Endothelial cell of umbilical vein (primary cell): ENCODE data around the gene CCNT2. TPM values are rescaled to one million over a fixed set of nuclear protein-coding genes. Genes with fewer than 3 reads are reported as not detected.
"Not testable (repeated sequence)": the region's sequence is repeated elsewhere in the genome, so short reads cannot be mapped to it uniquely, and the experiment has no call there.

Experiments
- BruUV-seq: library from RNA; stranded (reverse); fragments of 400-500 nt; replicated peaks from 2 replicates; lab custom pipeline; 2021; lab: Mats Ljungman, UMichigan
- CTCF ChIA-PET: fragments of 300-600, 350-600 bp; sonication (Branson Sonifier 250); formaldehyde crosslinking; loops from one replicate; lab custom pipeline; 2021; ENCODE audit warnings: antibody characterized with exemption, inconsistent platforms; lab: Charles Lee
- POLR2A ChIA-PET: fragments of 300-600, 350-600 bp; sonication (Branson Sonifier 250); formaldehyde crosslinking; loops from one replicate; lab custom pipeline; 2021; ENCODE audit warnings: antibody characterized with exemption, inconsistent platforms; lab: Charles Lee
- DNase-seq: peaks from one replicate; pipeline ENCODE4 v3.0.0-alpha.2; 2011; ENCODE audit warnings: low read depth, low spot score
- FAIRE-seq: peaks from 2 replicates; lab custom pipeline; 2011; peaks lifted over from hg19 to GRCh38; lab: Jason Lieb, UNC
- H2AFZ ChIP-seq: 2 replicates; pipeline ENCODE4 v1.6.0; 2012; ENCODE audit warnings: low read depth, low read length, control low read depth, inconsistent platforms
- H3K27ac ChIP-seq: 2 replicates; pipeline ENCODE4 v1.5.1; 2011; ENCODE audit warnings: low read depth, mild to moderate bottlenecking, control low read depth, low read length, moderate library complexity; ENCODE audit not compliant: insufficient read depth
- H3K27me3 ChIP-seq, 2 experiments: 2 replicates each; pipeline versions ENCODE4 v1.6.0 to v1.6.1; 2011; ENCODE audit warnings: low read length in 2 of 2, mixed read lengths in 1 of 2; ENCODE audit not compliant: control insufficient read depth in 2 of 2, insufficient read depth in 2 of 2
- H3K36me3 ChIP-seq, 2 experiments: 2 replicates in 1 of 2; 3 replicates in 1 of 2; pipeline ENCODE4 v1.5.1; 2011; ENCODE audit warnings: low read length in 2 of 2, mild to moderate bottlenecking in 1 of 2, moderate library complexity in 1 of 2; ENCODE audit not compliant: control insufficient read depth in 2 of 2, insufficient read depth in 2 of 2; ENCODE audit errors: extremely low read depth in 1 of 2
- H3K4me1 ChIP-seq: 3 replicates; pipeline ENCODE4 v1.5.1; 2011; ENCODE audit warnings: mild to moderate bottlenecking, low read length; ENCODE audit not compliant: control insufficient read depth, insufficient read depth; ENCODE audit errors: extremely low read depth
- H3K4me2 ChIP-seq: 2 replicates; pipeline ENCODE4 v1.6.1; 2011; ENCODE audit warnings: low read length, control low read depth, mixed read lengths; ENCODE audit not compliant: insufficient read depth
- H3K4me3 ChIP-seq, 3 experiments: fragments of 200-600 bp in 1 of 3; sonication (generic), shearing (Covaris generic) in 1 of 3; replicated peaks in 1 of 3; 2 replicates each; pipeline ENCODE4 v1.5.1; 2011 to 2016; ENCODE audit warnings: control low read depth in 3 of 3, low read length in 3 of 3, mild to moderate bottlenecking in 2 of 3, inconsistent platforms in 1 of 3, low read depth in 1 of 3, moderate library complexity in 1 of 3; ENCODE audit not compliant: insufficient read depth in 1 of 3
- H3K79me2 ChIP-seq: 2 replicates; pipeline ENCODE4 v1.6.0; 2012; ENCODE audit warnings: low read length, inconsistent platforms; ENCODE audit not compliant: control insufficient read depth, insufficient read depth
- H3K9ac ChIP-seq: replicated peaks from 2 replicates; pipeline ENCODE3; 2011; ENCODE audit warnings: low read length, control low read depth; ENCODE audit not compliant: insufficient read depth; ENCODE audit errors: extremely low read depth
- H3K9me1 ChIP-seq: replicated peaks from 3 replicates; pipeline ENCODE4 v1.6.0; 2011; ENCODE audit warnings: mild to moderate bottlenecking, low read length; ENCODE audit not compliant: control insufficient read depth, insufficient read depth; ENCODE audit errors: extremely low read depth
- H3K9me3 ChIP-seq: replicated peaks from 2 replicates; pipeline ENCODE4 v1.5.1; 2012; ENCODE audit warnings: low read length, inconsistent platforms; ENCODE audit not compliant: control insufficient read depth, insufficient read depth
- H4K20me1 ChIP-seq: replicated peaks from 2 replicates; pipeline ENCODE3; 2011; ENCODE audit warnings: mild to moderate bottlenecking, low read length; ENCODE audit not compliant: control insufficient read depth, insufficient read depth; ENCODE audit errors: extremely low read depth
- EZH2 ChIP-seq: IDR thresholded peaks from 2 replicates; pipeline ENCODE4 v1.6.1; 2012; ENCODE audit warnings: borderline replicate concordance, low read depth, mild to moderate bottlenecking, moderate library complexity, low read length, inconsistent platforms; ENCODE audit not compliant: severe bottlenecking
- FOS ChIP-seq: IDR thresholded peaks from 2 replicates; pipeline ENCODE4 v1.6.1; 2011; ENCODE audit warnings: mild to moderate bottlenecking, low read length, moderate library complexity, borderline replicate concordance; ENCODE audit not compliant: insufficient read depth
- GATA2 ChIP-seq: IDR thresholded peaks from 2 replicates; pipeline ENCODE4 v1.7.0; 2011; ENCODE audit warnings: low read depth, mild to moderate bottlenecking, moderate library complexity, mixed read lengths, low read length; ENCODE audit not compliant: insufficient read length, insufficient read depth
- JUN ChIP-seq: IDR thresholded peaks from 2 replicates; pipeline ENCODE4 v1.6.1; 2011; ENCODE audit warnings: borderline replicate concordance, low read depth; ENCODE audit not compliant: insufficient read length, insufficient read depth
- MYC ChIP-seq: IDR thresholded peaks from one replicate; pipeline ENCODE4 v1.6.1; 2011; ENCODE audit warnings: mild to moderate bottlenecking, low read depth, low read length
- POLR2A ChIP-seq: IDR thresholded peaks from 2 replicates; pipeline ENCODE4 v1.6.1; 2012; ENCODE audit warnings: low read depth, mild to moderate bottlenecking, control low read depth, low read length
- POLR2AphosphoS5 ChIP-seq: IDR thresholded peaks from 2 replicates; pipeline ENCODE4 v1.6.1; 2012; ENCODE audit warnings: low read depth, mild to moderate bottlenecking, control low read depth, low read length, moderate library complexity; ENCODE audit not compliant: insufficient read depth
- dilution Hi-C: fragments of 300-500 bp; cut with MboI; formaldehyde crosslinking; loops from one replicate; pipeline ENCODE4 v1.15.0; 2019; ENCODE audit warnings: low sequenced_read_pairs; ENCODE audit not compliant: extremely low pct_ligation_motif_present
- intact Hi-C: fragments of 100-400 bp; cut with micrococcal nuclease; formaldehyde crosslinking; loops from one replicate; pipeline ENCODE4 v1.10.0; 2022
- polyA plus RNA-seq, 4 experiments: library from polyadenylated mRNA; depleted of rRNA in 3 of 4; stranded (reverse) in 3 of 4; unstranded in 1 of 4; fragments of >200 nt; gene quantifications; 2 replicates each; pipeline versions ENCODE4 v1.2.1 to v1.2.3, GENCODE V29; 2011 to 2012; ENCODE audit warnings: missing spikeins in 1 of 4
- total RNA-seq: library from RNA; stranded (reverse); gene quantifications from 2 replicates; pipeline ENCODE4 v1.2.3, GENCODE V29; 2021
- TF ChIP-seq, protein P1 (sequence below), 2 donors: IDR thresholded peaks; 1 replicate in 1 of 2; 2 replicates in 1 of 2; pipeline ENCODE4 v1.5.1; 2011; ENCODE audit warnings: low read length in 2 of 2, mild to moderate bottlenecking in 2 of 2, moderate library complexity in 2 of 2, control low read depth in 1 of 2, inconsistent platforms in 1 of 2, low read depth in 1 of 2; ENCODE audit not compliant: insufficient read depth in 1 of 2; ENCODE audit errors: extremely low read depth in 1 of 2

CCNT2 gene
- total and polyA plus RNA-seq, 2 donors (not counting 3 experiments of a cell fraction or from before 2014, with no cell fraction given): 10.3 to 35.5 TPM

DNA sequence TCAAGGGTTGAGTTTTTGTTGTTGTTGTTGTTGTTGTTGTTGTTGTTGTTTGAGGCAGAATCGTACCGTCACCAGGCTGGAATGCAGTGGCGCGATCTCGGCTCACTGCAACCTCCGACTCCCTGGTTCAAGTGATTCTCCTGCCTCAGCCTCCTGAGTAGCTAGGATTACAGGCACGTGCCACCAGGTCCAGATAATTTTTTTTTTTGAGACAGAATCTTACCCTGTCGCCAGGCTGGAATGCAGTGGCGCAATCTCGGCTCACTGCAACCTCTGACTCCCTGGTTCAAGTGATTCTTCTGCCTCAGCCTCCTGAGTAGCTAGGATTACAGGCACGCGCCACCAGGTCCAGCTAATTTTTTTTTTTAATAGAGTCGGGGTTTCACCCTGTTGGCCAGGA is 14.9 kb upstream of the CCNT2 start:
- H3K9me1 ChIP-seq, BruUV-seq, H3K4me3 ChIP-seq, DNase-seq, H3K27ac ChIP-seq, H3K4me2 ChIP-seq, H3K4me1 ChIP-seq, FAIRE-seq, H3K9ac ChIP-seq, intact Hi-C loops, H3K27me3 ChIP-seq, H3K79me2 ChIP-seq, H2AFZ ChIP-seq, H3K9me3 ChIP-seq, H4K20me1 ChIP-seq, dilution Hi-C loops, H3K36me3 ChIP-seq, POLR2A ChIA-PET: not testable (repeated sequence)
- CTCF ChIA-PET: interaction anchor here (1.2 kb wide), 2 partner anchors 15 to 443 kb away, joined by 3 read pairs; no protein-coding TSS in a partner anchor

DNA sequence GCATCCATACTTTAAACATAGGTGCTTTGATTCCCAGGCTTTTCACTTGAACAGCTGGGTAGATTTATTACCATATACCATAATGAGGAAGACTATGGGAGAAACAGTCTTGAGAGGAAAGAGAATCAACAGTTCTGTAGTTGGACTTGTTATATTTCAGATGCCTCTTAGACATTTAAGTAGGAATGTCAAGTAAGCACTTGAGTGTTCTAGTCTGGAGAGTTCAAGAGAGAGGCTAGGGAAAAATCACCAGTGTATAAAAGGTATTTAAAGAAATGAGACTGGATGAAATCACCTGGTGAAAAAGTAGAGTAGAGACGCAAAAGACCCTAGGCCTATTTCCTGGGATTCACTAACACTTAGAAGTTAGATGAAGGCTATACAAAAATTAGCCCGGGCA is 13.5 kb upstream of the CCNT2 start:
- H3K27me3 ChIP-seq: peaks cover 0 to 4% of the 10 kb centered on the region in 2 experiments
- TF ChIP-seq, protein P1, sequence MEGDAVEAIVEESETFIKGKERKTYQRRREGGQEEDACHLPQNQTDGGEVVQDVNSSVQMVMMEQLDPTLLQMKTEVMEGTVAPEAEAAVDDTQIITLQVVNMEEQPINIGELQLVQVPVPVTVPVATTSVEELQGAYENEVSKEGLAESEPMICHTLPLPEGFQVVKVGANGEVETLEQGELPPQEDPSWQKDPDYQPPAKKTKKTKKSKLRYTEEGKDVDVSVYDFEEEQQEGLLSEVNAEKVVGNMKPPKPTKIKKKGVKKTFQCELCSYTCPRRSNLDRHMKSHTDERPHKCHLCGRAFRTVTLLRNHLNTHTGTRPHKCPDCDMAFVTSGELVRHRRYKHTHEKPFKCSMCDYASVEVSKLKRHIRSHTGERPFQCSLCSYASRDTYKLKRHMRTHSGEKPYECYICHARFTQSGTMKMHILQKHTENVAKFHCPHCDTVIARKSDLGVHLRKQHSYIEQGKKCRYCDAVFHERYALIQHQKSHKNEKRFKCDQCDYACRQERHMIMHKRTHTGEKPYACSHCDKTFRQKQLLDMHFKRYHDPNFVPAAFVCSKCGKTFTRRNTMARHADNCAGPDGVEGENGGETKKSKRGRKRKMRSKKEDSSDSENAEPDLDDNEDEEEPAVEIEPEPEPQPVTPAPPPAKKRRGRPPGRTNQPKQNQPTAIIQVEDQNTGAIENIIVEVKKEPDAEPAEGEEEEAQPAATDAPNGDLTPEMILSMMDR (IDR thresholded peaks at IDR 0.05; ENCODE audit: extremely low read depth in 1 of 2, insufficient read depth in 1 of 2, low read depth in 1 of 2, low read length in 2 of 2): no peak
- no peak for TF ChIP-seq JUN
- no peak for TF ChIP-seq FOS
- no peak for TF ChIP-seq MYC
- no peak for TF ChIP-seq GATA2
- no peak for TF ChIP-seq POLR2A
- no peak for TF ChIP-seq POLR2AphosphoS5
- TF ChIP-seq EZH2: no peak
- H4K20me1 ChIP-seq: no peaks in the 10 kb centered on the region
- no TSS peak for BruUV-seq
- no peaks in the 10 kb centered on the region for H3K9me3 ChIP-seq
- intact Hi-C loops (no loop called here), dilution Hi-C loops (no loop called here)
- ChIA-PET POLR2A (no interaction called here), CTCF (interaction anchor here (1.2 kb wide), 1 partner anchor 16 kb away, joined by 3 read pairs; no protein-coding TSS in a partner anchor)
- no peak overlapping the region for H2AFZ ChIP-seq
- no peaks in the 10 kb centered on the region for H3K9me1 ChIP-seq
- DNase-seq (no peak), FAIRE-seq (no peak)
- no peak overlapping the region for H3K4me2 ChIP-seq
- no peak overlapping the region for H3K4me3 ChIP-seq
- no peak overlapping the region for H3K27ac ChIP-seq
- H3K9ac ChIP-seq: no peak overlapping the region
- H3K79me2 ChIP-seq: no peaks in the 10 kb centered on the region
- H3K4me1 ChIP-seq: no peaks in the 10 kb centered on the region
- no peaks in the 10 kb centered on the region for H3K36me3 ChIP-seq
